A549 (cell line): ENCODE results near the gene TBC1D16.

Experiments
- CTCF ChIP-seq: fragments of >200 bp; sonication (Bioruptor Twin); formaldehyde crosslinking; IDR thresholded peaks from 3 replicates; pipeline ENCODE4 v1.5.1; 2016
- HES2 ChIP-seq: fragments of >200 bp; sonication (Bioruptor Twin); formaldehyde crosslinking; IDR thresholded peaks from 2 replicates; pipeline ENCODE4 v1.6.1; 2016

- TF ChIP-seq CTCF, result no peak
- no peak for TF ChIP-seq HES2
Observed at GRCh38 chr17:79950306-79950705, 85.4 kb downstream of the TBC1D16 start.
